DOHH2 (cell line): ENCODE measurements around the gene SUN3.

Source experiments
- CTCF ChIP-seq: fragments of 200-600 bp; sonication (generic); IDR thresholded peaks from one replicate; pipeline ENCODE4 v1.5.1; 2014; ENCODE audit warnings: antibody characterized with exemption, mild to moderate bottlenecking, low read depth, low read length; ENCODE audit not compliant: poor library complexity, severe bottlenecking
- EZH2phosphoT487 ChIP-seq: fragments of 200-600 bp; sonication (generic); IDR thresholded peaks from 2 replicates; pipeline ENCODE4 v1.6.1; 2017; ENCODE audit warnings: borderline replicate concordance, mild to moderate bottlenecking, antibody characterized with exemption, low read length, moderate library complexity, mixed read lengths

GRCh38 chr7:47940088-47941013 is 88.6 kb downstream of the SUN3 start:
- TF ChIP-seq CTCF (no peak), EZH2phosphoT487 (no peak)
